ENCODE data around the gene PARD3B.

PARD3B gene

DNA sequence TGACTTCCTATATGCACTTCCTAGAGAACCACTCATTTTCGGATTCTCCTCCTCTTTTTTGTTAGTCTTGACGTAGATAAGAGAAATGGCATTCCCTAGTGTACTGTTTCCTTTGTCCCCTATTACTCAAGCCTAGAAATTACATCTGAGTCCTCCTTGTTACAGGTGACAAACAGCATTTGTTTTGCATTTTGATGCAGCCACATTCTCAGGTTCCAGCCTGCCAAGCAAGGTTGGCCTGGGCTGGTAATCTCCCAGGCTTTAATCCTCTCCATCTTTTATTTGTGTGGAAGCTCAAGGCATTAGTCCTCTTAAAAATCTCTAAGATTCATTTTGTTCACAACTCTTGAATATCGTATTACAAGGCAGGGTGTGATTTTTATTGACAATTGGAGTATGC, 819.0 kb downstream of the PARD3B start:
- Histone ChIP-seq H3K4me1 (ENCODE audit: control insufficient read depth, low read length) (no peaks in the 10 kb centered on the region), H3K36me3 (ENCODE audit: control insufficient read depth, low read length) (no peaks in the 10 kb centered on the region), H3K4me3 (ENCODE audit: low read length) (no peak overlapping the region), H3K27ac (ENCODE audit: low read depth, low read length) (no peak overlapping the region), H3K9me3 (ENCODE audit: control insufficient read depth, insufficient read depth, low read length) (no peaks in the 10 kb centered on the region), H3F3A (ENCODE audit: control insufficient read depth, insufficient read depth) (no peaks in the 10 kb centered on the region), H3K9me2 (replicated peaks; ENCODE audit: control insufficient read depth, low read length) (no peaks in the 10 kb centered on the region), H3K79me2 (ENCODE audit: control insufficient read depth, low read length) (no peaks in the 10 kb centered on the region), H4K20me1 (ENCODE audit: control insufficient read depth, insufficient read depth, low read depth, low read length) (no peaks in the 10 kb centered on the region), H3K27me3 (ENCODE audit: control insufficient read depth, low read length) (no peaks in the 10 kb centered on the region), H3K4me2 (ENCODE audit: low read length) (no peak overlapping the region)
- TF ChIP-seq, protein P1, sequence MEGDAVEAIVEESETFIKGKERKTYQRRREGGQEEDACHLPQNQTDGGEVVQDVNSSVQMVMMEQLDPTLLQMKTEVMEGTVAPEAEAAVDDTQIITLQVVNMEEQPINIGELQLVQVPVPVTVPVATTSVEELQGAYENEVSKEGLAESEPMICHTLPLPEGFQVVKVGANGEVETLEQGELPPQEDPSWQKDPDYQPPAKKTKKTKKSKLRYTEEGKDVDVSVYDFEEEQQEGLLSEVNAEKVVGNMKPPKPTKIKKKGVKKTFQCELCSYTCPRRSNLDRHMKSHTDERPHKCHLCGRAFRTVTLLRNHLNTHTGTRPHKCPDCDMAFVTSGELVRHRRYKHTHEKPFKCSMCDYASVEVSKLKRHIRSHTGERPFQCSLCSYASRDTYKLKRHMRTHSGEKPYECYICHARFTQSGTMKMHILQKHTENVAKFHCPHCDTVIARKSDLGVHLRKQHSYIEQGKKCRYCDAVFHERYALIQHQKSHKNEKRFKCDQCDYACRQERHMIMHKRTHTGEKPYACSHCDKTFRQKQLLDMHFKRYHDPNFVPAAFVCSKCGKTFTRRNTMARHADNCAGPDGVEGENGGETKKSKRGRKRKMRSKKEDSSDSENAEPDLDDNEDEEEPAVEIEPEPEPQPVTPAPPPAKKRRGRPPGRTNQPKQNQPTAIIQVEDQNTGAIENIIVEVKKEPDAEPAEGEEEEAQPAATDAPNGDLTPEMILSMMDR (IDR thresholded peaks at IDR 0.05; ENCODE audit: low read depth, low read length, poor library complexity, severe bottlenecking): no peak

DNA sequence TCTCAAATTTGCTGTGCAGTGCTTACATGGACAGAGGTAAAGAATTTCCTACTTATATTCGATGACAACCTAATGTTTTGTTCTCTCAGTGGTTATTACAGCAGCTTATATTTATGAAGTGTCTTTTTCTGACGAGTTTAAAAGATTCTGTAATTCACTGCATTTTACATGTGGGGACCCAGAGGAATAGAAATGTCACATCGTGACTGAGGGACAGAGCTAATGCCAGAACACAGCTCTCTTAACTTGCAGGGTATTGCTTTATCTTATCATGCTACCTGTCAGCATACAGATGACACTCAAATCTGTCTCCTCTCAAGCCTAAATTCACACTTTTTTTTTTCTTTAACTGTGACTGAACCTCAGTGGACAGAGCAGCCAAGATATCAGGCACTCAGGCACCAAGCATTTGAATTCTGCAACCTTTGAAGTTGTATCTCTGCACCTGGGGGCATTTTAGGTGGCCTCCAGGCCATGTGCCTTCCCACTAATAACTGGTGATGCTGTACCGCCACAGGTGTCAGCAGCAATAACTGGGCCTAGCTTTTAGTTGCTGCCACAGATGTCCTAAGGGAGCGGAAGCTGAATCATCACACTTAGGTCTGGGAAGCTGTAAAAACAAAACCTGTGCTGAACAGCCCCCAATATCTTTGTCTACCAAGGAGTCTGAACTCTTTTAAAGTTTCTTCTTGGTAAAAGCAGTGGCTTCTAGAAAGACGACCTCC, 821.2 kb downstream of the PARD3B start:
- Histone ChIP-seq H4K20me1 (ENCODE audit: control insufficient read depth, insufficient read depth, low read depth, low read length) (no peaks in the 10 kb centered on the region), H3K79me2 (ENCODE audit: control insufficient read depth, low read length) (no peaks in the 10 kb centered on the region), H3K27ac (ENCODE audit: low read depth, low read length) (no peak overlapping the region), H3K9me2 (replicated peaks; ENCODE audit: control insufficient read depth, low read length) (no peaks in the 10 kb centered on the region), H3K36me3 (ENCODE audit: control insufficient read depth, low read length) (no peaks in the 10 kb centered on the region), H3K4me1 (ENCODE audit: control insufficient read depth, low read length) (no peaks in the 10 kb centered on the region), H3K4me2 (ENCODE audit: low read length) (no peak overlapping the region), H3F3A (ENCODE audit: control insufficient read depth, insufficient read depth) (no peaks in the 10 kb centered on the region), H3K27me3 (ENCODE audit: control insufficient read depth, low read length) (no peaks in the 10 kb centered on the region), H3K9me3 (ENCODE audit: control insufficient read depth, insufficient read depth, low read length) (no peaks in the 10 kb centered on the region), H3K4me3 (ENCODE audit: low read length) (no peak overlapping the region)
- TF ChIP-seq EZH2phosphoT487 (IDR thresholded peaks at IDR 0.05; ENCODE audit: borderline replicate concordance, low read length): no peak
- TF ChIP-seq, protein P1 (IDR thresholded peaks at IDR 0.05; ENCODE audit: low read depth, low read length, poor library complexity, severe bottlenecking): no peak

DNA sequence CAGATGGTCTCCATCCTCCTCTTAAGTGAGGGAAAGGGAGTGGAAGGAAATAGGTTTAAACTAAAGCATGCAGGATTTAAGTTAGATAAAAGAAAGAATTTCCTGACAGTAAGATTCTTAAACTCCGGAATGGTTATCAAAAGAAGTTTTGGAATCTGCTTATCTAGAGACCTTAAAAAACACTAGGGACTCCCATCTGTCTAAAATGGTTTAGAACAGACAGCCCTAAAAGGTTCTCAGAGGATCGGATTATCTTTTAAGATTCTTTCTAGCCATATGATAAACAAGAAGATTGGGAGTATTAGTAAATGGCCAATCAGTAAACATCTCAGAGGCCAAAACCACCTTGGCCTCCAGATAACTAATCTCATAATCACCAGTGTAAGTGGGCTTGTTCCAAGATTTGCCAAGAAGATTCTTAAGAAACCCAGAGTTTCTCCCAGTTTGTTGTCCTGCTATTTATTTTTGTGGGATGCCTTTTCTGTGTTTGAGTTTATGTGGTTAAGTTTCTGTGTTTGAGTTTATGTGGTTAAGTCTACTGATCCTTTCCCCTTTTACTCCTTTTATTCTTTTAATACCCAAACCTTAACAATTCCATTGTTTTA, 822.2 kb downstream of the PARD3B start:
- Histone ChIP-seq H3K27ac (ENCODE audit: low read depth, low read length) (no peak overlapping the region), H3K4me1 (ENCODE audit: control insufficient read depth, low read length) (no peaks in the 10 kb centered on the region), H3K9me2 (replicated peaks; ENCODE audit: control insufficient read depth, low read length) (no peaks in the 10 kb centered on the region), H4K20me1 (ENCODE audit: control insufficient read depth, insufficient read depth, low read depth, low read length) (no peaks in the 10 kb centered on the region), H3K4me2 (ENCODE audit: low read length) (no peak overlapping the region), H3K9me3 (ENCODE audit: control insufficient read depth, insufficient read depth, low read length) (no peaks in the 10 kb centered on the region), H3F3A (ENCODE audit: control insufficient read depth, insufficient read depth) (no peaks in the 10 kb centered on the region), H3K36me3 (ENCODE audit: control insufficient read depth, low read length) (no peaks in the 10 kb centered on the region), H3K4me3 (ENCODE audit: low read length) (no peak overlapping the region), H3K27me3 (ENCODE audit: control insufficient read depth, low read length) (no peaks in the 10 kb centered on the region), H3K79me2 (ENCODE audit: control insufficient read depth, low read length) (no peaks in the 10 kb centered on the region)
- TF ChIP-seq, protein P1 (IDR thresholded peaks at IDR 0.05; ENCODE audit: low read depth, low read length, poor library complexity, severe bottlenecking): no peak
- TF ChIP-seq EZH2phosphoT487 (IDR thresholded peaks at IDR 0.05; ENCODE audit: borderline replicate concordance, low read length): no peak
